Epithelial cell of prostate (primary cell): Measurements from ENCODE around the gene NKPD1.

ENCODE experiments used
- DNase-seq: peaks from one replicate; pipeline ENCODE4 v3.0.0-alpha.2; 2011; ENCODE audit warnings: low read depth, low spot score
- H3K27ac ChIP-seq: fragments of 450-650 bp; 2 replicates; pipeline ENCODE4 v1.5.1; 2017; ENCODE audit warnings: mild to moderate bottlenecking

The NKPD1 gene

DNA sequence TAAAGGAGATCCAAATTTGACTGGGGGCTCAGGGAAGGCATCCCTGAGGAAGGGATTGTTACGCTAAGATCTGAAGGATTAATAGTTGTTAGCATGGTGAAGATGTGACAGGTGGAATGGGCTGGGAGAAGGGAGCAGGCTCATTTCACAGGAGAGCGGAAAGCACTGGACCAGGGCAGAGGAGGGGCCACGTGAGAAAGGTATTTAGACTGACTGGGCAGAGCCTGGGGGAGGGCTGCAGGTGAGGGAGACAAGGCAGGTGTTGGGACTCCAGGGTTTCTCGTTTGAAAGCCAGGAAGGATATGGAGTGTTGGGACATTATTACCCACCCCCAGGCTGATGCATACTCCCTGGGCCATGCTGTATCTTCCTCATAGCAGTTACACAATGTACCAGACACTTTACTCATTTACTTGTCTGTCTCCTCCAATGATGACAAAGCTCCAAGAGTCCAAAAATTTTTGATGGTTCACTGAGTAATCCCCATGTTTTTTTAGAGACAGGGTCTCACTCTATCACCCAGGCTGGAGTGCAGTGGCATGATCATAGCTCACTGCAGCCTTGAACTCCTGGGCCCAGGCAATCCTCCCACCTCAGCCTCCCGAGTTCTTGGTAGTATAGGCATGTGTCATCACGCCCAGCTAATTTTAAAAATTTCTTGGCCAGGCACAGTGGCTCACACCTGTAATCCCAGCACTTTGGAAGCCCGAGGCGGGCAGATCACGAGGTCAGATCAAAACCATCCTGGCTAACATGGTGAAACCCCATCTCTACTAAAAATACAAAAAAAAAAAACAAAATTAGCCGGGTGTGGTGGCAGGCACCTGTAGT, 14.9 kb upstream of the NKPD1 start:
- no peak for DNase-seq
- peak overlapping the region; percentile 99 for H3K27ac ChIP-seq

GRCh38 chr19:45173816-45174215, 13.0 kb upstream of the NKPD1 start:
- DNase-seq = no peak
- H3K27ac ChIP-seq = no peak overlapping the region

DNA sequence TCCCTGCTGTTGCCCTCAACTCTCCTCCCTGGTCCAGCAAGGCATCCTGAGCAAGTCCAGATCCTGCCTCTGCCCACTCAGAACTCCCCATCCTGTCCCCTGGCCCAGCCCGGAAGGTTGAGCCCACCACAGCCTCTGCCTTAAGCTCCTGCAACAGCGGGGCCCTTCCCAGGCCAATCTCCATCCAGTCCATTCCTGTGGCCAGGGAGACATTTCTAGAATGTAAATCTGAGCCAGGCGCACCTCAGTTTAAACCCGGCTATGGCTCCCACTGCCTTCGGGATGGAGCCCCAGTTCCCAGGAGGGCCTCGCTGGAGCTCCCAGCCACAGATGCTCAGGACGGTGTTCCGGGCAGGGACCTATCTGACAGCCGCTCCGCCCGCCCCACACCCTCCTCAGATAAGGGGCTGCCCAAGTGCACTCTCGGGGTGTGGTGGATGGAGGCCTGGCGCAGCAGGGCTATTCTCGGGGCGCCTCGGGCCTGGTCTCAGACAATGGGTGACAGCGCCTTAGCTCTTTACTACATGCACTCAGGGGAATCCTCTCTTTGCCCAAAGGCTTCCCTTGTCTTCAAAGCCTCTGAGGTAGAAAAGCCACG, 11.9 kb upstream of the NKPD1 start:
- no peak overlapping the region for H3K27ac ChIP-seq
- no peak for DNase-seq

DNA sequence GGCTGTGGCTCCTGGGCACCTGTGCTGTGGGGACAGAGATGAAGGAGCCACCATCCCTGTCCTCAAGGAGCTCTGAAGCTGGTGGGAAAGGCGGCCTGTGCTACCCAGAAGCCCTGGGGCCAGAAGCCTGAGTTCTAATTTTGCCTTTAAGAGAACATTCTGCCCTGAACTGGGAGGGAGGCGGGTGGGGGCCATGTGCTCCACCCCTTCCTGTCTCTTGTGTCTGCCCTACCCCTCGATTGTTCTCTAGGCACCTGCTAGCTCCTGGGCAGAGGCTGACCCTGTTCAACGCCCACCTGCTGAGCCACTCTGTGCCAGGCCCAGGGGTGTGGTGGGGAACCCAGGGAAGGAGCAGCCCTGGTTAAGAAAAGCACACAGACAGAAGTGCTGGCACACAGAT, 11.4 kb upstream of the NKPD1 start:
- no peak overlapping the region for H3K27ac ChIP-seq
- DNase-seq = no peak

DNA sequence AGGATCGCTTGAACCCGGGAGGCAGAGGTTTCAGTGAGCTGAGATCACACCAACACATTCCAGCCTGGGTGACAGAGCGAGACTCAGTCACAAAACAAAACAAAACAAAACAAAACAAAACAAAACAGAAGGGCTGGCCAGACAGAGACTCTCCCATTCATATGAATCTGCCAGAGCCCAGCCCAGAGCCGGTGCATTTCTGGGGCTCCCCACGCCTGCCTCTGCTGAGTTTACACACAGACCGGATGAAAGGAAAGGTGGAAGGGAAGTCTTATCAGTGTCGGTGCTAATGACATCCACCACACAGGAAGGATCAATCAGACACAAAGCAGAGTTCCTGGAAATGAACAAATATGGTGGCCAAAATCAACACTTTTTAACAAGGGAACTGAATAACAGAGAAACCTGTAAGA, 10.4 kb upstream of the NKPD1 start:
- H3K27ac ChIP-seq = peak overlapping the region; percentile 3
- DNase-seq = no peak

DNA sequence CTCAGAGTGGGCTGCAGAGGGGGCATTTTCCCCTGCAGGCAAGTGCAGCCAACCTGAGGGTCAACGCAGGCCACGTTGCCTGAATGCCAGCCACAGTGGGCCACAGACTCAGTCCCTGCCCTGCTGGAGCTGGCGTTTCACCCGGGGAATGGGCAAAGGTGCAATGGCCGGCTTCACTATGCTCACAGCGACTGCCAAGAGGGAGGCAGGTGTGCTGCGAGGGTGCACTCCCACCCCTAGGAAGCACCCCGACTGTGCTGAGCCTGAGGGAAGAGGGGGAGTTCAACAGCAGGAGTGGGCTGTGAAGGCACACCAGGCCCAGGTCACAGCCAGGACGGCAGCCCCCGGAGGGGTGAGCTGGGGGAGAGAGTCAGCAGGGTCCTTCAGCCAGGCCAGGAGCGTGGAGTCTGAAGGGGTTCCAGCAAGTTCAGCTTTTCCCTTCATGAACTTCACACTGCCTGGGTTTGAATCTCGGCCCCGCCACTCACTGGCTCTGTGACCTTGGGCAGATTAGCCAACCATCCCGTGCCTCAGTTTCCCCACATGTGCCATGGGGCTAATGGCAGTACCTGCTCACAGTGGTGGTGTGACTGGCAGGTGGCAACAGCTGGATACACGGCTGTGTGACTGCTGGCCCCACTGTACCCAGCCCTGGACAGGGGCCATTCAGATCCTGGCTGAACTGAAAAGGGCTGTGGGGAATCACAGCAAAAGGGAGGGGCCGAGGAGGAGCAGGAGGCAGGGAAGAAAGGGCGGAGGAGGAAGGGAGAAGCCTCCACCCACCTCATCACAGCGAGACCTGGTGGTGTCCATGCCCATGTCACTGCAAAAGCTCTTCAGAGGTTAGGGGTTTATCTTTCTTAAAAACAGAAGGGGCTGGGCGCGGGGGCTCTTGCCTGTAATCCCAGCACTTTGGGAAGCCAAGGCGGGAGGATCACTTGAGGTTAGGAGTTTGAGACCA, 9.6 kb upstream of the NKPD1 start:
- no peak for DNase-seq
- H3K27ac ChIP-seq = peak overlapping the region; percentile 3

- DNase-seq = no peak
- H3K27ac ChIP-seq = no peak overlapping the region
Measured at GRCh38 chr19:45169602-45170001, 8.8 kb upstream of the NKPD1 start.

DNA sequence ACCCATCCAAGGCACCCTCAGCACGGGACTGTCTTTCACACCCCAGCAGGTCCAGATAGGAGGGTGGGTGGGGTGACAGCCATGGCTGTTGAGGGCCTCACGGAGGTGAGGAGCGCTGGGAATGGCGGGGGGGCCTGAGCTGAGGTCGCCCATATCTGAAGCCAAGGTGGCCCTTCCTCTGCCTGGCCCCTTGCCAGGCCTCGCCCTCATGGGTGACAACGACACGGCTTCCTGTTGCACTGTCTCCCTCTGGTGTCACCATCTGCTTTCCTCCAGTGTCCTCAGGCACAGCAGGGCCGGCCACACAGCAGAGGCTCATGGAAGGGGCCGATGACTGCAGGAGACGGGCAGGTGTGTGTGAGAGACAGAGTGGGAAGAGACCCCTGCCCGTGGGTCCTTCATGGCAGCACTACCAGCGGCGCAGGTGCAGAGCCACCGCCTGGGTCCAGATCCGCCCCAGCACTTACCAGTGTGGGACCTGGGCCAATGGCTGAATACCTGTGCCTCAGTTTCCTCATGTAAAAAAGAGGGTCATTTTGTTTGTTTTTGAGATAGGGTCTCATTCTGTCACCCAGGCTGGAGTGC, 8.1 kb upstream of the NKPD1 start:
- H3K27ac ChIP-seq = no peak overlapping the region
- no peak for DNase-seq

DNA sequence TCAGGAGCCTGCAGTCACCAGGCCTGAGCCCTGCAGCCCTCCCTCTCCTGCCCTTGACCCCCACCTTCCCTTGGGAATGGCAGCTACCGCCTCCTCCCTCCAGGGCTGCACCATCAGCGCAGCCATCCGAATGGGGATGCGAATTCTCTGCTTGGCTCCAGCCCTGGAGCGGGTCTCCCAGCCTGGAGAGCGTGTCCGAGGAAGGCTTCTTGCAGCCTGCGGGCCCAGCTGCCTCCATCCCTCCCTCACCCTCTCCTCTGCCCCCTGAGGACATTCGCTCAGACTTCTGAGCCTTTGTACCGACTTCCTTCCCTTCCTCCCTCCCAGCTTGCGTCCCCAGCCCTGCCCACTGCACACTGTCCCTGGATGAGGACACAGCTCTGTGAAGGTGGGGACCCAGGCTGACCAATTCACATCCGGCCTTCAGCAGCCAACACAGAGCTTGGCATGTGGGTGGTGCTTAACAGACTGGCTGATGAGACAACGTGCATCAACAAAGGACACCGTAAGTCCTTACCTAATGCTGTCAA, 6.0 kb upstream of the NKPD1 start:
- DNase-seq = no peak
- H3K27ac ChIP-seq = no peak overlapping the region

- H3K27ac ChIP-seq = no peak overlapping the region
- no peak for DNase-seq
Measured at GRCh38 chr19:45164577-45165335, 4.0 kb upstream of the NKPD1 start.

GRCh38 chr19:45163751-45164460, 3.1 kb upstream of the NKPD1 start:
- no peak overlapping the region for H3K27ac ChIP-seq
- no peak for DNase-seq

GRCh38 chr19:45163156-45163555, 2.4 kb upstream of the NKPD1 start:
- H3K27ac ChIP-seq = no peak overlapping the region
- DNase-seq = no peak

DNA sequence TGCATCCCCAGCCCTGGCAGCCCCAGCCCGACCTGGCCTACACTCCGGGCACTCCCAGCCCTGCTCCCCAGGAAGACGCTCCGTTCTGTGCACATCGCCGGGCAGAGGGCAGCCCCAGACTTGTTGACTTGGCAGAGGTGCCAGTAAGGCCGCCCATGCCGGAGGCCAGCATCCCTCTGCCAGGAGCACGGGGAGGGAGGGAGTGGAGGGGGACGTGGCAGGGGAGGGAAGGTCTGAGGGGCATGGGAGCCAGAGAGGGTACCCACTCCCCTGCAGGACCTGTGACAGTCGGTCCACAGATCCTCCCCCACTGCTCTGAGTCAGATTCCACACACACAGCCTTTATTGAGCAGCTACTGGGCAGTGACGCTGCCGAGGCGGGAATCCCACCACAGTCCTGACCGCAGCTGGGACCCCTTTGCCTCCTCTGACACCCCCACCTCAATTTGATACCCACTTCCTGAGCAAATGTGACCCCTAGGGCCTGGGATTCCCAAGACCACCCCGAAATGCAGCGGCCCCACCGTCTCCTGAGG, 1.9 kb upstream of the NKPD1 start:
- peak overlapping the region; percentile 20 for H3K27ac ChIP-seq
- no peak for DNase-seq

DNA sequence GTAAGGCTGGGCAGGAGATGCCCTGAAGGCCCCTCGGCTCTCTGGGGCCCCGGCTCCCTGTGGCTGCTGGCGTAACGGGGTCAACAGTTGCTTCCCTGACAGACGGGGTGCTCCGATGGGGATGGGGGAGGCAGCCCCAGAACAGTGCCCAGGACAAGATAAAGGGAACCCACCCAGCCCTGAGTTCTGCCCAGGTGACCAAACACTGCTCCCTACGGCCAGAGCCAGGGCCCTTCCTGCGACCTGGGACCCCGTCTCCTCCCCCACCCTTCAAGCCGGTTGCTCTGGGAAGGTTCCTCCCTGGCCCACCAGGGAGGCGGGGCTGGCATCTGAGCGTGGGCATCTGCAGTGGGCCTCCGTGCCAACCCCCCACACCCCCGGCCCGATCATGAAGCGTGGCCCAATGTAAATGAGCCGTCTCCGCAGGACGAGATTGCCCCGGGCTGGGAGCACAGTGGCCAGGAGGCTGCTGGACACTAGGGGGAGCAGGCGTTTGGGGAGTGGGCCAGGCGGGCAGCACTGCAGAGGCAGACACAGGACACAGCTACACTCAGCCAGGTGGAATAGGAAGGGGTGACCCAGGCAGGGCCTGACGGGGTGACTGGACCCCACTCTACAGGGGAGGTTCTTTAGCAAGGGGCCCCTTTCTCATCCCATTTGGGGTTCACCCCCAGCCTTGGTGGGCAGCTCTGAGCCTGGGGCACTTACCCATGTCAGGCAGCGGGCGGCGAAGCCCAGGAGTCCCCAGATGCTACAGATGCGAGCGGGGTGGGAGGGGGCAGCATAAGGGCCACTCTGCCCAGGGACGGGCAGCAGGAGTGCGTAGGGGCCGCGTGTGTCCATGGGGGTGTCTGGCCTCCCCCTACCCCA, 1.2 kb upstream of the NKPD1 start:
- no peak for DNase-seq

DNA sequence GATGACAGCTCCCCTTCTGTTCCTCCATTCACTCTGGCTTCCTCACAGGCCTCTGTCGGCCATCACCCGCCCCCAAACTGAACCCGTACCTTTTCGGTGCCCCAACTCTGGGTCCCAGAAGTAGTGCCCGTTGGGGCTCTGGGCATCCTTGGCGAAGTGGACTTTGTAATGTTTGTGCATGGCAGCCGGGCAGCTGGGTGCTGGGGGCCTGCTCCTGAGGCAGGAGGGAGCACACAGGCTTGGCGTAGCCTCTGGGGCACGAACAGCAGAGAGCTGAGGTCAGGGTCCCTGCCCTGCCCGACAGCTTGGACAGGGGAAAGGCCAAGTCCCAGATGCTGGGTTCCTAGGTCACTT, 834 bp downstream of the NKPD1 start:
- no peak overlapping the region for H3K27ac ChIP-seq
- DNase-seq = no peak

More for the DNA sequence above, 1.2 kb upstream of the NKPD1 start:
- H3K27ac ChIP-seq = peak overlapping the region; percentile 20

DNA sequence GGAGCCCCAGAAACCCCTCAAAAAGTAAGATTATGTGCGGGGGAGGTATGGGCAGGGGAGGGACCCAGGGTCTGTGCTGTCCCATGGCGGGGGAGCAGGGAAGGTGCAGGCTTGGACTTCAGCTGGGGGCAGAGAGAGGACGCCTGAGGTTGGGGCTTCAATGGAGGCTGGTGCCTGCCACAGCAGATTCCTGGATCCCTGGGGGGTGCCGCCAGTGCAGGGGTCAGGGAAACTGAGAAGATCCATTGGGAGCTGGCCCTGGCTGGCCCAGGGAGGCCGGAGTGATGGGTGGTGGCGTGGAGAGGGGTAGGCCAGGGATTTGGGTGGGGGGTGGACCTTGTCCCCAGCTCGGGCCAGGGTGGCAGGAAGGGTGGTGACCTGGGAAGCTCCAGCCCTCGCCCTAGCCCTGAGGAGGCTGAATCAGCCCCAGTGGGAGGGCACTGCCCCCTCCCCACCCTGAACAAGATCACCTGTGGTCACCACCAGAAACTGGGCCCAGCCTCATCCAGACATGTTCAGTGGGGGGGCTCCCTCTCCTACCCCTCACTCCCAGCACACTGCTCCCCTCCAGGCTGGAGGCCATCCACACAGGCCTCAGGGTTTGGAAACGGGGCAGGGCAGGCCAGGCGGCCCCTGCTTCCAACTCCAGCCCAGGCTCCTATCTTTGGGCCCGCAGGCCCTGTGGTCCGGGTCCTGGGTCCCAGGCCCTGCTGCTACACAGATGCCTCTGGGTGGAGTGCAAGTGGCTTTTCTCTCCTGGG, 1.4 kb downstream of the NKPD1 start:
- no peak overlapping the region for H3K27ac ChIP-seq
- DNase-seq = no peak
